ENCODE data around the gene CHURC1. TPM values are rescaled to one million over a fixed set of nuclear protein-coding genes. Genes with fewer than 3 reads are reported as not detected.

CHURC1 gene
- total and polyA plus RNA-seq, 4 donors, result 18.8 to 174 (median 34.6) TPM

DNA sequence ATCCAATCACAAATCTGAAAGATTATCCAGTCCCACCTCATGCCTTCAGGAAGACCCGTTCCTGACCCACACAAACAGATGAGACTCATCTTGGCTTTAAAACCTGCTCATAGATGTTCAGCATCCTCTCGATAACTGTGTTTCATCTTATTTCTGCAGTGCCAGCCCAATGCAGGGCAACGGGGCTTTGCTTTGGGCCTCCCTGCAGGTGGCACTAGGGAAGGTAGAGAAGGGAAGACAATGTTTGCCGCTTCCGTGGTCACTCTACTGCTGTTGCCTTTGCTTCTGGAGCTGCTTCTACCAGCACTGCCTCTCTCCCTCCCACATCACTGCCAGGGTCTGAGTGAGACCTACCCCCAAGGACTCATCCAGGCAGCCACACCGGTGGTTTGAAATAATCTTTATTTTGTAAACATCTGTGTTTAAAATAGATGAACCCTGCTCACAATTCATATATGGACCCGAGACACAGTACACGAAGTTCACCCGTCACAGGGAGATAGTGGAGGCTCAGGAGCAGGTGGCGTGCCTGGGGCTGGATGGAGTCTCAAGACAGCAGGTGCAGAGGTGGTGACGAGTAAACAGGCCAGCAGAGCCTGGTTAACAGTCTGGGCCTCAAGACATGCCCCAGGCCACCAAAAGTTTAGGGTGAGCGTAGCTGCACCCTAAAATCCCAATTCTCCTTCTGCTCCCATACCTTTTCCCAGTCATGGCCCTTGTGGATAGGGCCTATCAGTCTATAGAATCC lies 31.4 kb downstream of the CHURC1 start:
- WGBS, result 94% methylated on average over 12 of the region's 12 CpGs
- TF ChIP-seq GABPA (IDR thresholded peaks at IDR 0.05 in 1 of 2, conservative IDR thresholded peaks at IDR 0.05 in 1 of 2), result no peak
- TF ChIP-seq, protein P1, sequence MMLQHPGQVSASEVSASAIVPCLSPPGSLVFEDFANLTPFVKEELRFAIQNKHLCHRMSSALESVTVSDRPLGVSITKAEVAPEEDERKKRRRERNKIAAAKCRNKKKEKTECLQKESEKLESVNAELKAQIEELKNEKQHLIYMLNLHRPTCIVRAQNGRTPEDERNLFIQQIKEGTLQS (IDR thresholded peaks at IDR 0.05), result no peak
- no peak for TF ChIP-seq HNF4A (conservative IDR thresholded peaks at IDR 0.05)
- TF ChIP-seq, protein P2, sequence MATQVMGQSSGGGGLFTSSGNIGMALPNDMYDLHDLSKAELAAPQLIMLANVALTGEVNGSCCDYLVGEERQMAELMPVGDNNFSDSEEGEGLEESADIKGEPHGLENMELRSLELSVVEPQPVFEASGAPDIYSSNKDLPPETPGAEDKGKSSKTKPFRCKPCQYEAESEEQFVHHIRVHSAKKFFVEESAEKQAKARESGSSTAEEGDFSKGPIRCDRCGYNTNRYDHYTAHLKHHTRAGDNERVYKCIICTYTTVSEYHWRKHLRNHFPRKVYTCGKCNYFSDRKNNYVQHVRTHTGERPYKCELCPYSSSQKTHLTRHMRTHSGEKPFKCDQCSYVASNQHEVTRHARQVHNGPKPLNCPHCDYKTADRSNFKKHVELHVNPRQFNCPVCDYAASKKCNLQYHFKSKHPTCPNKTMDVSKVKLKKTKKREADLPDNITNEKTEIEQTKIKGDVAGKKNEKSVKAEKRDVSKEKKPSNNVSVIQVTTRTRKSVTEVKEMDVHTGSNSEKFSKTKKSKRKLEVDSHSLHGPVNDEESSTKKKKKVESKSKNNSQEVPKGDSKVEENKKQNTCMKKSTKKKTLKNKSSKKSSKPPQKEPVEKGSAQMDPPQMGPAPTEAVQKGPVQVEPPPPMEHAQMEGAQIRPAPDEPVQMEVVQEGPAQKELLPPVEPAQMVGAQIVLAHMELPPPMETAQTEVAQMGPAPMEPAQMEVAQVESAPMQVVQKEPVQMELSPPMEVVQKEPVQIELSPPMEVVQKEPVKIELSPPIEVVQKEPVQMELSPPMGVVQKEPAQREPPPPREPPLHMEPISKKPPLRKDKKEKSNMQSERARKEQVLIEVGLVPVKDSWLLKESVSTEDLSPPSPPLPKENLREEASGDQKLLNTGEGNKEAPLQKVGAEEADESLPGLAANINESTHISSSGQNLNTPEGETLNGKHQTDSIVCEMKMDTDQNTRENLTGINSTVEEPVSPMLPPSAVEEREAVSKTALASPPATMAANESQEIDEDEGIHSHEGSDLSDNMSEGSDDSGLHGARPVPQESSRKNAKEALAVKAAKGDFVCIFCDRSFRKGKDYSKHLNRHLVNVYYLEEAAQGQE (IDR thresholded peaks at IDR 0.05), result no peak
- TF ChIP-seq, protein P3, sequence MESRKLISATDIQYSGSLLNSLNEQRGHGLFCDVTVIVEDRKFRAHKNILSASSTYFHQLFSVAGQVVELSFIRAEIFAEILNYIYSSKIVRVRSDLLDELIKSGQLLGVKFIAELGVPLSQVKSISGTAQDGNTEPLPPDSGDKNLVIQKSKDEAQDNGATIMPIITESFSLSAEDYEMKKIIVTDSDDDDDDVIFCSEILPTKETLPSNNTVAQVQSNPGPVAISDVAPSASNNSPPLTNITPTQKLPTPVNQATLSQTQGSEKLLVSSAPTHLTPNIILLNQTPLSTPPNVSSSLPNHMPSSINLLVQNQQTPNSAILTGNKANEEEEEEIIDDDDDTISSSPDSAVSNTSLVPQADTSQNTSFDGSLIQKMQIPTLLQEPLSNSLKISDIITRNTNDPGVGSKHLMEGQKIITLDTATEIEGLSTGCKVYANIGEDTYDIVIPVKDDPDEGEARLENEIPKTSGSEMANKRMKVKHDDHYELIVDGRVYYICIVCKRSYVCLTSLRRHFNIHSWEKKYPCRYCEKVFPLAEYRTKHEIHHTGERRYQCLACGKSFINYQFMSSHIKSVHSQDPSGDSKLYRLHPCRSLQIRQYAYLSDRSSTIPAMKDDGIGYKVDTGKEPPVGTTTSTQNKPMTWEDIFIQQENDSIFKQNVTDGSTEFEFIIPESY (IDR thresholded peaks at IDR 0.05), result no peak
- no peak for TF ChIP-seq TAF1 (conservative IDR thresholded peaks at IDR 0.05)
- TF ChIP-seq HNF4G (IDR thresholded peaks at IDR 0.05), result no peak
- no peak for TF ChIP-seq NR2F2 (IDR thresholded peaks at IDR 0.05)
- TF ChIP-seq JUND (IDR thresholded peaks at IDR 0.05), result no peak
- TF ChIP-seq FOXA2 (IDR thresholded peaks at IDR 0.05), result no peak
- no peak for TF ChIP-seq FOXA1 (IDR thresholded peaks at IDR 0.05)
- TF ChIP-seq RAD21 (IDR thresholded peaks at IDR 0.05), result no peak
- TF ChIP-seq, protein P4, sequence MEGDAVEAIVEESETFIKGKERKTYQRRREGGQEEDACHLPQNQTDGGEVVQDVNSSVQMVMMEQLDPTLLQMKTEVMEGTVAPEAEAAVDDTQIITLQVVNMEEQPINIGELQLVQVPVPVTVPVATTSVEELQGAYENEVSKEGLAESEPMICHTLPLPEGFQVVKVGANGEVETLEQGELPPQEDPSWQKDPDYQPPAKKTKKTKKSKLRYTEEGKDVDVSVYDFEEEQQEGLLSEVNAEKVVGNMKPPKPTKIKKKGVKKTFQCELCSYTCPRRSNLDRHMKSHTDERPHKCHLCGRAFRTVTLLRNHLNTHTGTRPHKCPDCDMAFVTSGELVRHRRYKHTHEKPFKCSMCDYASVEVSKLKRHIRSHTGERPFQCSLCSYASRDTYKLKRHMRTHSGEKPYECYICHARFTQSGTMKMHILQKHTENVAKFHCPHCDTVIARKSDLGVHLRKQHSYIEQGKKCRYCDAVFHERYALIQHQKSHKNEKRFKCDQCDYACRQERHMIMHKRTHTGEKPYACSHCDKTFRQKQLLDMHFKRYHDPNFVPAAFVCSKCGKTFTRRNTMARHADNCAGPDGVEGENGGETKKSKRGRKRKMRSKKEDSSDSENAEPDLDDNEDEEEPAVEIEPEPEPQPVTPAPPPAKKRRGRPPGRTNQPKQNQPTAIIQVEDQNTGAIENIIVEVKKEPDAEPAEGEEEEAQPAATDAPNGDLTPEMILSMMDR (IDR thresholded peaks at IDR 0.05; ENCODE audit: low read depth, low read length, missing input control), result no peak
- no peak for TF ChIP-seq RXRA (IDR thresholded peaks at IDR 0.05)
- H3K9ac ChIP-seq (ENCODE audit: low read depth in 1 of 2, low read length in 2 of 2), result no peak overlapping the region
- no peak overlapping the region for H3K4me3 ChIP-seq (ENCODE audit: low read depth in 1 of 3, low read length in 3 of 3)
- no peaks in the 10 kb centered on the region for H3K27me3 ChIP-seq (ENCODE audit: control insufficient read depth in 4 of 4, insufficient read depth in 4 of 4, low read length in 3 of 4)
- peak; percentile 19 for DNase-seq (ENCODE audit: low spot score)
- H3K9me3 ChIP-seq (ENCODE audit: control insufficient read depth in 4 of 4, low read length in 3 of 4), result no peaks in the 10 kb centered on the region
- H3K4me1 ChIP-seq (ENCODE audit: control insufficient read depth in 4 of 4, insufficient read depth in 4 of 4, low read length in 3 of 4), result peaks cover 25 to 60% (median 48%) of the 10 kb centered on the region in 4 donors
- H3K36me3 ChIP-seq (ENCODE audit: control insufficient read depth in 4 of 4, insufficient read depth in 3 of 4, low read depth in 1 of 4, low read length in 3 of 4), result no peaks in the 10 kb centered on the region
- H3K27ac ChIP-seq (ENCODE audit: low read depth in 1 of 2, low read length in 2 of 2), result no peak overlapping the region
